ENCODE data around the gene HIPK2. TPM values are rescaled to one million over a fixed set of nuclear protein-coding genes. Genes with fewer than 3 reads are reported as not detected.

The HIPK2 gene
- total and polyA plus RNA-seq, 10 of the 15 experiments (the other 5 are each of a cell fraction or from before 2014, with no cell fraction given), result 1.7 to 39.0 (median 9.4) TPM

DNA sequence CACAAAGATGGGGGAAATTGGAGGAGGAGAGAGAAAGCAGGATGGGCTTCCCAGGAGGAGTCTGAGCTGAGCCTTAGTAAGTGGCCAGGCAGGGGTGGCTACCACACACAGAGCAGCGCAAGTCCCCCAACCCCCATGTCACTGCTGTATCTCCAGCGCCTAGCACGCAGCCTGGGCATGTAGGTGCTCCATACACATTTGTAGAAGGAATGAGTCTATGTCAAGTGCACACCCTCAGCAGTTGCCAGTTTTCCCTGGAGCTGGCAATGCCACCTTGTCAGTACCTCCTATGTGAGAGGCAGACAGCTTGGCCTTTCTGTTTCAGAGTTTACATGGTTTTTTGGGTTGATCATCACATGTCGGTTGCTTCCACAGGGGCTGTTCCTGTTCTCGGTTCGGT, 138.2 kb downstream of the HIPK2 start:
- Histone ChIP-seq H3K9me3 (replicated peaks; ENCODE audit: control insufficient read depth, insufficient read depth, low read length) (no peaks in the 10 kb centered on the region), H3K9ac (ENCODE audit: control insufficient read depth, insufficient read depth, low read length) (no peak overlapping the region), H3K4me1 (ENCODE audit: control insufficient read depth, insufficient read depth, low read length) (no peaks in the 10 kb centered on the region; the same call in 1 of the 2 replicates), H3K79me2 (ENCODE audit: control insufficient read depth, insufficient read depth, low read length) (no peaks in the 10 kb centered on the region), H2AFZ (ENCODE audit: control insufficient read depth, low read depth, low read length) (no peak overlapping the region), H3K27me3 (replicated peaks in 1 of 2; ENCODE audit: control insufficient read depth in 2 of 2, insufficient read depth in 2 of 2, low read length in 1 of 2) (no peaks in the 10 kb centered on the region), H3K4me3 (no peak overlapping the region), H3K36me3 (ENCODE audit: control insufficient read depth in 2 of 2, insufficient read depth in 2 of 2, low read length in 1 of 2) (peaks cover 2 to 4% of the 10 kb centered on the region in 2 experiments; a peak in 3 of 4 replicates), H4K20me1 (ENCODE audit: control insufficient read depth, insufficient read depth) (no peaks in the 10 kb centered on the region), H3K27ac (ENCODE audit: control insufficient read depth, insufficient read depth) (no peak overlapping the region), H3K4me2 (ENCODE audit: control insufficient read depth, insufficient read depth) (no peak overlapping the region)
- CTCF ChIA-PET, result interaction anchor here (1.0 to 1.3 kb wide), 2 partner anchors 19 to 205 kb away, joined by 3 to 4 read pairs; no protein-coding TSS in a partner anchor
- POLR2A ChIA-PET, result no interaction called here
- SMC1A ChIA-PET (ENCODE audit: uncharacterized antibody, unreplicated experiment), result interaction anchor here (1.3 to 1.7 kb wide), 2 partner anchors 15 to 364 kb away, joined by 3 to 5 read pairs; no protein-coding TSS in a partner anchor
- no peak for TF ChIP-seq NRF1 (conservative IDR thresholded peaks at IDR 0.05; ENCODE audit: low read depth, low read length)
- no peak for TF ChIP-seq POLR2AphosphoS2 (IDR thresholded peaks at IDR 0.05; ENCODE audit: low read depth, low read length)
- no peak for TF ChIP-seq NR2C2 (IDR thresholded peaks at IDR 0.05; ENCODE audit: borderline replicate concordance, control insufficient read depth, insufficient read length, low read depth)
- TF ChIP-seq MYB (IDR thresholded peaks at IDR 0.05; ENCODE audit: borderline replicate concordance, low read depth, low read length), result no peak
- no peak for TF ChIP-seq POU2F2 (IDR thresholded peaks at IDR 0.05; ENCODE audit: borderline replicate concordance, low read depth, low read length)
- TF ChIP-seq RUNX3 (IDR thresholded peaks at IDR 0.05; ENCODE audit: low read length), result no peak
- no peak for TF ChIP-seq GATAD2B (conservative IDR thresholded peaks at IDR 0.05; ENCODE audit: low read depth)
- TF ChIP-seq SIN3A (IDR thresholded peaks at IDR 0.05; ENCODE audit: low read depth, low read length), result no peak
- RAD21 ChIA-PET (ENCODE audit: unreplicated experiment), result interaction anchor here (0.6 kb wide), 1 partner anchor 664 kb away, joined by 3 read pairs; no protein-coding TSS in a partner anchor
- WGBS (ENCODE audit: insufficient coverage, insufficient replicate concordance, low lambda C conversion rate, missing lambda C conversion rate), result 95% methylated on average over 6 of the region's 6 CpGs
- ATAC-seq (no peak), FAIRE-seq (no peak), DNase-seq (ENCODE audit: low read depth, low spot score) (no peak)
- intact Hi-C loops (cut with micrococcal nuclease; ENCODE audit: unreplicated experiment), result no loop called here
- no TSS peak for BruUV-seq (replicated peaks)
- in situ Hi-C loops (cut with MboI), result no loop called here

Data from GM12878 (cell line).